ENCODE measurements around the gene SMARCA2.

GRCh38 chr9:2157277-2158110, 142.3 kb downstream of the SMARCA2 start:
- no peak for TF ChIP-seq EZH2phosphoT487 (IDR thresholded peaks at IDR 0.05)
- TF ChIP-seq CTCF (IDR thresholded peaks at IDR 0.05): no peak
- no peak for TF ChIP-seq EZH2 (IDR thresholded peaks at IDR 0.05)
